Measurements from ENCODE around the gene ANAPC16.
A peak's percentile ranks its signal among the peaks of the same experiment; 100 is the strongest.
"Not testable (repeated sequence)": the region's sequence is repeated elsewhere in the genome, so short reads cannot be mapped to it uniquely, and the experiment has no call there.

The ANAPC16 gene

DNA sequence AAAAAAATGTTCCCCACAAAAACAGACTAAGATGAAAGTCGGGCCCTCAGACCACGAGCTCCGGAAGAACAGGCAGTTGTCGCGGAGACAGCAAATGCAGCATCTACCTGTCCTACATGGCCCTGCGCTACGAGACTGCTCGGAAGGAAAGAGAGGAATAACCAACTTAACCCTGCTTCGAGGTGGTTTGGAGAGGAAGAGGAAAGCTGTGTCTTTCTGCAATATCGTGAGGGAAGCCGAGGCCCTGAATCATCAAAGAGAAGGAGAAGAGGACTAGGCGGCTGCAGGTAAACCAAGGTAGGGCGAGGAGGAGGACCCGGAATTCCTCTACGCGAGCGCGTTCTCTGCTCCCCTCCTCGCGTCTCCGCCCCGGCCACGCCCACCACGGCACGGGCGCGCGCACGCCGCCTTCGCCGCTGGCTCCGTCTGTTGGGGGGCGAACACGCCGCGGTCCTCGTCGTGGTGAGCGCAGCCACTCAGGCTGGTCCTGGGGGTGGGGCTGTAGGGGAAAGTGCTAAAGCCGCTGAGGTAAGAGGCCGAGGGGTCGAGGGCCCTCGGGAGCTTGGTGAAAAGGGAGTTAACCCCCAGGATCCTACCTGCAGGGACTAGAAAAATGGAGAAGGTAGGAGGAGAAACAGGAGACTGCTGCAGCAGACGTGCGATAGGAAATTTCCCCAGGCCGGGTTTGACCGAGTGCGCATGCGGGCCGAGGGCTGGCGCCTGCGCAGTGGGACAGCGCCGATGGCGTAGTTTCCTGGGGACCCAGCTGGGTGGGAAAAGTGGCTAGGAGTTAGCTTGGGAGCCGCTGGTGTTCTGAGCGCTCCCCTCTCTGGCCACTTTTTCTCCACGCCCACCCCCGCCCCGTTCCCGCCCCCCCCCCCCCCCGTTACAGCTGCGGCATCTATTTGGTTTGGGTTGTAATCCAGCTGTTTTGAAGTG lies at the start of gene ANAPC16, which contains the start of gene ASCC1:
TSS of gene ANAPC16 (plus strand) at position 402 of the 939 bp plus-strand sequence. CDS start 7,903 bp downstream, outside the sequence.
TSS of gene ASCC1 (minus strand) at position 666 of the 939 bp plus-strand sequence. CDS start 2,978 bp downstream, outside the sequence.
- peak; percentile 84 for DNase-seq (ENCODE audit: low read depth)

DNA sequence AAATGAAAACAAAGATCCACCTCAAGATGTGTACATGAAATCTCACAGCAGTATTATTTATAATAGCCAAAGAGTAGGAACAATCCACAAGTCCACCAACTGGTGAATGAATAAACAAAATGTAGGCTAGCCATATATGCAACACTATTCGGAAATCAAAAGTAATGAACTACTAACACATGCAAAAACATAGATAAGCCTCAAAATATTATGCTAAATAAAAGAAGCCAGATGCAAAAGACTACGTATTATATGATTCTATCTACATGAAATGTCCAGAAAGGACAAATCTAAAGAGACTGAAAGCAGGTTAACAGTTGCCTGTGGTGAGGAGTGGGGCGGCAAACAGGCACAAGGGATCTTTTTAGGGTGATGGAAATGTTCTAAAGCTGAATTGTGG lies 48.7 kb upstream of the ANAPC16 start:
- no peak for DNase-seq (ENCODE audit: low read depth)

DNA sequence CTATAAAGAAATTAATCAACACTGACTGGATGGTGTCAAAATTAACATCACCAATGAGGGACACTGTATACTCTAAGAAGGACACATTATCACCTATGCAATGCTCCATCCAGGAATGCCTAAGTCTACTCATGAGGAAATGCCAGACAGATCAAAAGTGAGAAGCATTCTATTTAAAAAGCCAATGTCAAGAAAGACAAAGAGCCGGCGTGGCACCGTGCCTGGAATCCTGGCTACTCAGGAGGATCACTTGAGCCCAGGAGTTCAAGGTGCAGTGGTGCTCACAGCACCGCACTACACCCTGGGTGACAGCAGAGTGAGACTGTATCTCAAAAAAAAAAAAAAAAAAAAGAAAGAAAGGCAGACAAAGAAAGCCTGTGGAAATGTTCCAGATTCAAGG lies 45.5 kb upstream of the ANAPC16 start:
- DNase-seq (ENCODE audit: low read depth) = no peak

DNA sequence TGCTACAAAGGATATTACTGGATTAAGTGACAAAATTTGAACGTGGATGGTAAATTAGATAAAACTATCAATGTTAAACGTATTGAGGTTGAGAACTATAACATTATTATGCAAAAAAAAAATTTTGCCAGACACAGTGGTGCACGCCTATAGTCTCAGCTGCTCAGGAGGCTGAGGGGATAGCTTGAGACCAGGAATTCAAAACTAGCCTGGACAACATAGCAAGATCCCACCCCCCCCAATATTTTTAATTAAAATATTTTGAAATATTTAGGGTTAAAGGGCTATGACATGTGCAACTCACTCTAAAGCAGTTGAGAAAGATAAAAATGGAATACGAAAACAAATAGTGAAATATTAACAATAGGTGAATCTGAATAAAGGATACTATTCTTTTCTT lies 45.1 kb upstream of the ANAPC16 start:
- no peak for DNase-seq (ENCODE audit: low read depth)

DNA sequence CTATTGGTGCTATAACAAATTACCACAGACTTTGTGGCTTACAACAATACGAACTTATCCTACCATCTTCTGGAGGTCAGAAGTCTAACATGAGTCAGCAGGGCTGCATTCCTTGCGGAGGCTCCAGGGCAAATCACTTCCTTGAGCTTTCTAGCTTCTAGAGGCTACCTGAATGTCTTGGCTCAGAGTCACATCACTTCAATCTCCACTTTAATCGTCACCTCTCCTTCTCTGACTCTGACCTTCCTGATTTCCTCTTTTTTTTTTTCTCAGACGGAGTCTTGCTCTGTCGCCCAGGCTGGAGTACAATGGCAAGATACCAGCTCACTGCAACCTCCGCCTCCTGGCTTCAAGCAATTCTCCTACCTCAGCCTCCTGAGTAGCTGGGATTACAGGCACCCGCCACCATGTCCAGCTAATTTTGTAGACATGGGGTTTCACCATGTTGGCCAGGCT lies 44.6 kb upstream of the ANAPC16 start:
- no peak for DNase-seq (ENCODE audit: low read depth)

DNA sequence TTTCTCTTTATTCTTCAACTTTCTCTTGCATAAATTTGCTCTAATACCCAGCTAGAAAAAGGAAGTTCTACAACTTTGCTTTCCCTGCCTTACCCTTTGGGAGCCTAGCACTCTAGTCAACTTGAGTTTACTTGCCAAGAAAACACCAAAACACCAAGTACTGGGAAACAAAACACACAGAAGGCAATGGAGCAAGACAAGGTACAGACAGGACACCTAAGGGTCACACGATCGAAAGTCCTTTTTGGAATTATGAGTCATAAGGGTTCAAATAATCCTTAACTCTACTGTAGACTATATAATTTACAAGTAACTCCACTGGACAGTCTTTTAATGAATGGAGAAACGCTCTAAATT lies 42.6 kb upstream of the ANAPC16 start:
- DNase-seq (ENCODE audit: low read depth) = no peak

DNA sequence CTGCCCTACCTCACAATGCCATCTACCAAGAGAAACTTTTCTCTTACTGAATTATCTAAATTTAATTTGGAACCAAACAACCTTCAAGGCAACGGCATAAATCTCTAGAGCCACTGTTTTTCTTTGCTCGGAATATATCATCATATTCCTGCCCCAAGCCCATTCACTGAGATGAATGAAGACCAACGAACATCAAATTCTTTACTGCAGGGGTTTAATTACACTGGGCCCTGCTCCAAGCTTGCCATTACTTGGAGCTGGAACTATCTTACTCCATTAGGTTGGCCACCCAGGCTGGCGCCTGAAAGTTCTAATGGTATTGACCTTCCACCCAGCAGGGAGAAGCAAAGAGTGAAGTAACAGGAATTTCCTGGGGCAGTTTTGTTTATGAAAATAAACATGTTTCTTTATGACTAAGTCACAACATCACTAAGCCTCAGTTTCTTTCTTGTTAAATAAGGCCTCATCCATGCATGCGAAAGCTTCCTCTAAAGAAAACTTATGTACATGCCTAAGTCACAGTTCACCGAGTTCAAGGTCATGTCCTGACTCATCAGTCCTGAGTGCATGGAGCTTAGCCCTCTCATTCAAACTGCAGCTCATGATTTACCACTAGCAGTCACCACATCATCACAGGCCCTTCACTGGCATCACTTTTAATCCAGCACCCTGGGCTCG lies 42.1 kb upstream of the ANAPC16 start:
- DNase-seq (ENCODE audit: low read depth) = no peak

DNA sequence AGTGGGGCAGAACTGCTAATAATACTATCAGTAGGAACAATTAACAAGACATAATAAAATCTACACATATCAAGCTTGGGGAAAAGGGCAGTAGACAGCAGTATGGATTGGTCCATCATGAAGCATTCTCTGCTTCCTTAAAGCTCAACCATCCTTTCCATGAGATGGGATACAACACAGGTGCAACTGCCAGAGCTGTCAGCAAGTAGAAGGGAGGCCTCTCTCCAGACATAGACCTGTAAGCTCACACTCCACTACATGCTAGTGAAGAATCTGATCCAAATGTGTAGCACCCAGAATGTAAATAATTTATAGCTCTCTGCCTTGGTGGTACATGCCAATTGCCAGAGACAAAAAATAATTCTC lies 41.5 kb upstream of the ANAPC16 start:
- no peak for DNase-seq (ENCODE audit: low read depth)

DNA sequence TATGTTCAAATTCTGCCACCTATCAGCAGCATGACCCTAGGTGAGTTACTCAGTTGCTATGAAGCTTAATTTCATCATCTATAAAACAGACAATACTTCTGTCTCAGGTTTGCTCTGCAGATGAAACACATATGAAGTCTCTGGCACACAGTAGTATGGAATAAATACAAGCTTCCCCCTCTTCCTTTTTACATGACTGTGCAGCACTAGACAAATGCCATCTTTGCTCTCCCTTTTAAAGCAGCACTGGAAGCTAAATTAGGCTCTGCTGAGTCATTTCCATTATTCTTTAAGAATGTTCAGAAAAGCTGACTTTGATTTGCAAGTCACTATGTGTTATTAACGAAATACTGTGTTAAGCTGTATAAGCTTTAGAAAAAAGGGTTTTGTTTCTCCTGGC lies 40.7 kb upstream of the ANAPC16 start:
- DNase-seq (ENCODE audit: low read depth) = no peak

DNA sequence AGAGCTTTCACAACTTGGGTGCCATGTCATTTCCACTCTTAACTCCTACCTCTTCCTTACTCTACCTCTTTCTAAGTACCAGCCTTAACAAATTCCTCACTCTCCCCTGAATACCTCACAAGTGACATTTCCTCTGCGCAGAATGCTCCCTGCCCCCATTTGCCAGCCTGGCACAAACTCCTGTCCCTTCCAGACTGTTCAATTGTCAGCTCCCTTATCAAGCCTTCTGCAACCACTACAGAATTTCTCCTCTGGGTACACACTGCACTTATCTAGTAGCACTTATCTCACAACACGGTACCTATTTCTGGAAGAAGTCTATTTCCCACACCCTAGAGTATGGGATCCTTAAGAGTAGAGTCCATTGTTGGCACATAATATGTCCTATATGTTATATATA lies 39.1 kb upstream of the ANAPC16 start:
- no peak for DNase-seq (ENCODE audit: low read depth)

DNA sequence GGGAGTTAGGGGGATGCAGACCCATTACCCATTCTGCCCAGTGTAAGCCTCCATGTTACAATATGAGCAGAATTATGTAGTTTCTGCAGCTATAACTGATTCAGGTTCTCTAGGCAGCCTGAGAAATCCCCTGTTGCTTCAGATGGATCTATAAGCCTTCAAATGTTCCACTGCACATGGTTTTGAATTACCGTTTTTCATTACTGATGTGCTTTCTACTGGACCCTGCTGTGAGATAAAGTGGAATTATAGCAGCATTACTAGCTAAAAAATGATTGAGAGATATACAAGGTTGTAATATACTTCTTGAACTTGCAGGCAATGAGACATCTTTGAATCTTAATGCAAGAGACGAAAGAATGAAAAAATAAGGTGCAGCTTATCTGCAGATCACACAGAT lies 38.4 kb upstream of the ANAPC16 start:
- DNase-seq (ENCODE audit: low read depth) = no peak

DNA sequence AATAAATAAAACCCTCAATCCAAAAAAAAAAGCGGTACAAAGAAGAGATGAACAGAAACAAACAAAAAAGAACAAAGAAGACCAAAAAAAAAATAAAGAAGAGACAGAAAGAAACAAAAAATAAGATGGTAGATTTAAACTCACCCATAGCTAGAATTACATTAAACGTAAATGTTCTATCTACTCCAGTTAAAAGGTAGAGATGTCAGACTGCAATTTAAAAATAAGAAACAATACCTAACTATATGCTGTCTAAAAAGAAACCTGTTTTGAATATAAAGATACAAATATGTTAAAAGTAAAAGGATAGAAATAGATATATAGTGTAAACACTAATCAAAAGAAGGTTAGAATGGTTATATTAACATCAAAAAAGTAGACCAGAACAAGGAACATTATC lies 31.7 kb upstream of the ANAPC16 start:
- DNase-seq (ENCODE audit: low read depth) = no peak

DNA sequence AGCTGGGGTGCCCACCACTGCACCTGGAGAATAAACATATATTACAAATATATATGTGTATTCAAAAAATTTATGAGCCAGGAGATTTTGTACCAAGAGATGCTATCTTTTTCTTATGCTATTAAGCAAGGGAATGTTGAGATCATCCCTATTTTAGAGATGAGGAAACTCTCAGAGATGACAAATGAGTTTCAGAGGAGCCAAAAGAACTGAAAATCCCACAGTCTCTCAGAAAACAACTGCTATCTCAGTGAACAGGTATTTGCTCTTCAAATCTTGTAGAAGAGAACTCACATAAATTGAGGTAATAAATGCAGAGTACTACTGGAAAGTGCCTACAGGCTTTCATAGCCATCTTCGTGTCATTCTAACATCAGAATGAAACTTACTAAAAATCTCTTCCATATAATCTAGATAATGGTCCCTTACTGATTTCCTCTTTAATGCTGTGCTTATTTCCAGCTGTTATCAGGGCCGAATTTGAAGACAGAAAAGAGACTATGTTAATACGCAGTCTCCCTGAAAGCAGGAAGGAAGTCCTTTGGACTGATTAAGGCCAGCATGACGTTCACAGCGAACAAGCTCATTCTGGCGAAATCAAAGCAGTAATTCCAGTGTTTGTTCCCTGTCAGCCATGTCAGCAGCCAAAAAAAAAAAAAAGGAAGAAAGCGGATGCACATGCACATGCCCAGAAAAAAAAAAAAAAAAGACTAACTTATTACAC lies 29.4 kb upstream of the ANAPC16 start:
- DNase-seq (ENCODE audit: low read depth) = no peak

DNA sequence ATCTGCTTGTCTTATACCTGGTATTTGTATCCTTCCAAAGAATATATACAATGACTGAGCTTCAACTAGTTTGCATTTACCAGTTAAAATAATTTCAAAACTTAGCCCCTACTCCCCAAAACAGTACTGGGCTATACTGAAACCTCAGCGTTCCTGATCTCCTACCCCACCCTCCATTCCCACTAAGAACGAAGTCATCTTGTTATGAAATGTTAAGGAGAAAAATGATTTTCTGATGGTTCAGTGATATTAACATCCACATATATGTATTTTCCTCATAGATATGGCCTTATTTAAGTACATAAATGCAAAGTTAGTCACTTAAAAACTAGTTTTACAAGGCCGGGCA lies 28.9 kb upstream of the ANAPC16 start:
- no peak for DNase-seq (ENCODE audit: low read depth)

DNA sequence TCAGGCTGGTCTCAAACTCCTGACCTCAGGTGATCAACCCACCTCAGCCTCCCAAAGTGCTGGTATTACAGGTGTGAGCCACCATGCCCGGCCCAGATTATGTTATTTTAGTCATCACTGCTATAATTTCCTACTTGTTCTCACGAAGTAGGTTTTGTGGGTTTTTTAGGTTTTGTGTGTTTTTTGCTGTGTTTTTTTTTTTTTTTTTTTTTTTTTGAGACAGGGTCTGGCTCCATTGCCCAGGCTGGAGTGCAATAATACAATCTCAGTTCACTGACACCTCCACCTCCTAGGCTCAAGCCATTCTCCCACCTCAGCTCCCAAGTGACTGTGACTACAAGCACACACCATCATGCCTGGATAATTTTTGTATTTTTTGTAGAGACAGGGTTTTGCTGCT lies 20.9 kb upstream of the ANAPC16 start:
- DNase-seq (ENCODE audit: low read depth) = no peak

DNA sequence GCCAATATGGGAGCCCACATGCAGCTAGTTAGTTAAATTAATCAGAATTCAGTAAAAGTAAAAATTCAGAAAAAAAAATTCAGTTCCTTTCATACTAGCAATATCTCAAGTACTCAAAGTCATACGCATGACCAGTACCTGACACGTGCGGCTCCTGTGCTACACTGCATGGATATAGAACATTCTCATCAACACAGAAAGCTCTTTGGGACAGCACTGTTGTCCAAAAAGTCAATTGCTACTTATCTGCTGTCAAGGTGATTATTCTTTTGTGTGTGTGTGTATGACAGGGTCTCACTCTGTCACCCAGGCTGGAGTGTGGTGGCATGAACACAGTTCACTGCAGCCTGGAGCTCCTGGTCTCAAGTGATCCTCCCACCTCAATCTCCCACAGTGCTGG lies 14.9 kb upstream of the ANAPC16 start:
- DNase-seq (ENCODE audit: low read depth) = no peak

DNA sequence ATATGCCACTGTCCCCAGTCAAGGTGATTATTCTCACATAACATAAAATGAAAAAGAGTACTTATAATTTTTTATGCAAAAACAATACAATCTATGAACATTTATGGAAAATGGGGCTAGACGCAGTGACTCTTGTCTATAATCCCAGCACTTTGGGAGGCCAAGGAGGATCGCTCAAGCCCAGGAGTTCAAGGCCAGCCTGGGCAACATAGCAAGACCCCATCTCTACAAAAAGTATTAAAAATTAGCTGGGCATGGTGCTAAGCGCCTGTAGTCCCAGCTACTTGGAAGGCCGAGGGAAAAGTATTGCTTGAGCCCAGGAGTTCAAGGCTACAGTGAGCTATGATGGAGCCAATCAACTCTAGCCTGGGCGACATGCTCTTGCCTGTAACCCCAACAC lies 14.5 kb upstream of the ANAPC16 start:
- DNase-seq (ENCODE audit: low read depth) = no peak

DNA sequence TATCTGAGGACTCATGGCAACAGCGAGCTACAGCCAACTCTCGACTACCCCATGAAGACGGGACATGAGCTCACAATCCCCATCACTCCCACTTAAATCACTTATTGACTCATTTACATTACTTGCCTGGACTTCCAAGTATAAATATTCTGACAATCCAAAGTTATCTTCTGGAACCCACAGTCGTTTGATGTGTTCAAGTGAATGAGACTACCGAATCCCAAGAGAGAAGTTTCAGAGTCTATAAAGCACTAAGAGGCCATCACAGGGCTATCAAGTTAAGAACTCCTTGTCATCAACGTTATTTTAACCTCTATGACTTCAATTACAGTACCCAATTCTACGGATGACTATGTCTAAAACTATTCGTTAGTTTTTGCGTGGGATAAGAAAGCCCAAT lies 11.5 kb upstream of the ANAPC16 start:
- no peak for DNase-seq (ENCODE audit: low read depth)

DNA sequence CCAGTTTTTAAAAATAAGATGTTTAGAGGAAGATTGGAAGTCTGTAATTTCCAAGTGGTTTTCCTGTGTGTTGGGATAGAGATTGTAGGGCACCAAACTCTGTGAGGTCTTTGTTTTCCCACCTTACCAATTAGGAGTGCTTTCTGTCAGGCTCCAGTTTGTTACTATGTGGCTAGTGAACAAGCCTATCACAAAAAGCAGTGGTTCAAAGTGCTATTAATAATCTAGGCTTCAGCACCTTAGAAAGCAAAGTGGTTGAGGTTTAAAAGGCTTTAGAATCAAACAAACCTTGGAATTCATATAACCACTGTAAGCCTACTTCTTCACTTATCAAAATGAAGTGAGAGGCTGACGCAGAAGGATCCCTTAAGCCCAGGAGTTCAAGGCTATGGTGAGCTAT lies 11.1 kb upstream of the ANAPC16 start:
- no peak for DNase-seq (ENCODE audit: low read depth)

DNA sequence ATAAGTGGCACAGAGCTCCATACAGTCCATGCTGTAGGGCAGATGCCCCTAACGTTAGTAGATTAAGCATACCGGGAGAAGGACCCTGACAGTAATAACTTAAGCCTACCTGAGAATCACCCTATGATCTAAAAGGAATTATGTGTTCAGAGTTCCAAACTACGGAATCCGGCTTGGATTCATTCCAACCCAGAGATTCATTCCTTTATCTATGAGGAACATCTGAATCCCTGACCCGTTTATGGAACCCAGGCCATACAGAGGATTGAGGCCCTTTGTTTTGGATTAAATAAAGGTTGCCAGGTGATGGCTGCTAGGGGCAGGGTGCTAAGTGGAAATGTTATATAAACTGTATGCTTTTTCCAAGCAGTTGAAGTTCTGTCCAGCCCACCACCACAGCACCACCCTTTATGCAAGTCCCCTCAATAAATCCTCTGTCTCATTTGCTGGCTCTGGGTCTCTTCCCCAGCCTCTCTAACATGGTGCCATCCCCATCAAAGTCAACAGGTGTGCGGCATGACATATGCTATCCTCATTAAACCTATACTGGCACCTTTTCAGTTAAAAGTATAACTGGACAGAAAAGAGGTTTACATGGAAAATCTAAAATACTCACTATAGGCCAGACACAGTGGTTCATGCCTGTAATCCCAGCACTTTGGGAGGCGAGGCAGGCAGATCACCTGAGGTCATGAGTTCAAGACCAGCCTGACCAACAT lies 9.1 kb upstream of the ANAPC16 start:
- DNase-seq (ENCODE audit: low read depth) = no peak

DNA sequence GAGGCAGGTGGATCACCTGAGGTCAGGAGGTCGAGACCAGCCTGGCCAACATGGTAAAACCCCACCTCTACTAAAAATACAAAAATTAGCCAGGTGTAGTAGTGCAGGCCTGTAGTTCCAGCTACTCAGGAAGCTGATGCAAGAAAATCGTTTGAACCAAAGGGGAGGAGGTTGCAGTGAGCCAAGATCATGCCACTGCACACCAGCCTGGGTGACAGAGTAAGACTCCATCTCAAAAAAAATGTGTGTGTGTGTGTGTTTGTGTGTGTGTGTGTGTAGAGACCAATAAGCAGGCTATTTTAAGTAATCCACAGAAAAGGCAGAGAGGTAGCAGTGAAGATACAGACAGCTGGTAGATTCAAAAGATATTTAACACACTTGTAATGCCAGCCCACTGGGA lies 7.3 kb upstream of the ANAPC16 start:
- not testable (repeated sequence) for DNase-seq (ENCODE audit: low read depth)

DNA sequence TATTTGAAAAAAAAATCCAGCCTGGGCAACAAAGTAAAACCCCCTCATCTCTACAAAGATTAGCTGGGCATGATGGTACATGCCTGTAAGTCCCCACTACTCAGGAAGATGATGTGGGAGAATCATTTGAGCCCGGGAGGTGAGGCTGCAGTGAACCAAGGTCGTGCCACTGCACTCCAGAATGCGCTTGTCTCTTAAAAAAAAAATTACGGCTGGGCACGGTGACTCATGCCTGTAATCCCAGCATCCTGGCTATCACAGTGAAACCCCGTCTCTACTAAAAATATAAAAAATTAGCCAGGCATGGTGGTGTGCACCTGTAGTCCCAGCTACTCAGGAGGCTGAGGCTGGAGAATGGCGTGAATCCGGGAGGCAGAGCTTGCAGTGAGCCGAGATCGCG lies 4.4 kb upstream of the ANAPC16 start:
- not testable (repeated sequence) for DNase-seq (ENCODE audit: low read depth)
